GM19043 (cell line): Measurements from ENCODE around the gene TBC1D10A.

ENCODE experiments used
- ATAC-seq: cut with Tn5 transposase; IDR thresholded peaks from one replicate; pipeline ENCODE4 v1.9.1; 2021; ENCODE audit warnings: low read depth; ENCODE audit not compliant: unreplicated experiment

The TBC1D10A gene

GRCh38 chr22:30272781-30273601, 53.8 kb downstream of the TBC1D10A start:
- ATAC-seq = no peak

- no peak for ATAC-seq
These were observed 55.9 kb downstream of the TBC1D10A start for GRCh38 chr22:30270832-30271231.

GRCh38 chr22:30268331-30268730, 58.4 kb downstream of the TBC1D10A start:
- no peak for ATAC-seq

- no peak for ATAC-seq
These were observed 59.1 kb downstream of the TBC1D10A start for GRCh38 chr22:30267382-30268302.

- no peak for ATAC-seq
These were observed 60.0 kb downstream of the TBC1D10A start, which contains the start of gene OSM for GRCh38 chr22:30266445-30267381. Gene OSM (minus strand): TSS chr22:30266851. CDS start chr22:30266799, 52 bp downstream.

- ATAC-seq = peak; percentile 82
These were observed 60.8 kb downstream of the TBC1D10A start for GRCh38 chr22:30265823-30266444.

- ATAC-seq = no peak
These were observed 61.5 kb downstream of the TBC1D10A start for GRCh38 chr22:30265131-30265720.

- ATAC-seq = no peak
These were observed 62.9 kb downstream of the TBC1D10A start for GRCh38 chr22:30263883-30264282.

GRCh38 chr22:30262917-30263741, 63.6 kb downstream of the TBC1D10A start:
- ATAC-seq = no peak

- ATAC-seq = no peak
These were observed 64.6 kb downstream of the TBC1D10A start for GRCh38 chr22:30262112-30262511.

GRCh38 chr22:30261134-30261533, 65.6 kb downstream of the TBC1D10A start:
- no peak for ATAC-seq

GRCh38 chr22:30260682-30261081, 66.1 kb downstream of the TBC1D10A start:
- ATAC-seq = no peak

- ATAC-seq = no peak
These were observed 66.5 kb downstream of the TBC1D10A start for GRCh38 chr22:30260276-30260675.

- ATAC-seq = no peak
These were observed 72.4 kb downstream of the TBC1D10A start for GRCh38 chr22:30254314-30254713.

GRCh38 chr22:30253205-30253852, 73.4 kb downstream of the TBC1D10A start:
- ATAC-seq = no peak

- no peak for ATAC-seq
These were observed 74.1 kb downstream of the TBC1D10A start for GRCh38 chr22:30252411-30253204.

GRCh38 chr22:30251711-30252110, 75.0 kb downstream of the TBC1D10A start:
- ATAC-seq = no peak
